Activated CD8-positive, alpha-beta memory T cell treated with anti-CD3 and anti-CD28 coated beads, Interleukin-2, amount 50 U/mL, for 4 hours (primary cell): Measurements from ENCODE around the gene GPR84.

ENCODE experiments used
- DNase-seq: peaks from one replicate; pipeline ENCODE4 v3.0.0-alpha.2; 2020

The GPR84 gene

GRCh38 chr12:54373649-54374561 lies 9.6 kb upstream of the GPR84 start:
- DNase-seq = no peak

- DNase-seq = no peak
These were observed 8.0 kb upstream of the GPR84 start for GRCh38 chr12:54372113-54372806.

GRCh38 chr12:54371328-54372112 lies 7.2 kb upstream of the GPR84 start:
- no peak for DNase-seq

GRCh38 chr12:54370171-54370730 lies 6.0 kb upstream of the GPR84 start:
- peak; percentile 43 for DNase-seq

GRCh38 chr12:54369597-54370131 lies 5.4 kb upstream of the GPR84 start:
- no peak for DNase-seq

- DNase-seq = peak; percentile 92
These were observed 4.7 kb upstream of the GPR84 start for GRCh38 chr12:54368709-54369596.

- DNase-seq = no peak
These were observed 3.9 kb upstream of the GPR84 start for GRCh38 chr12:54368025-54368708.

GRCh38 chr12:54363618-54364017 lies 668 bp downstream of the GPR84 start:
- no peak for DNase-seq

GRCh38 chr12:54363047-54363446 lies 1.2 kb downstream of the GPR84 start:
- no peak for DNase-seq

GRCh38 chr12:54360717-54361456 lies 3.4 kb downstream of the GPR84 start:
- peak; percentile 51 for DNase-seq

- no peak for DNase-seq
These were observed 4.4 kb downstream of the GPR84 start for GRCh38 chr12:54359762-54360351.

- DNase-seq = peak; percentile 87
These were observed 5.1 kb downstream of the GPR84 start for GRCh38 chr12:54358945-54359761.

- DNase-seq = peak; percentile 39
These were observed 5.9 kb downstream of the GPR84 start for GRCh38 chr12:54358191-54358944.

- no peak for DNase-seq
These were observed 6.6 kb downstream of the GPR84 start for GRCh38 chr12:54357506-54358190.

GRCh38 chr12:54356951-54357356 lies 7.3 kb downstream of the GPR84 start:
- DNase-seq = no peak

- DNase-seq = no peak
These were observed 8.1 kb downstream of the GPR84 start for GRCh38 chr12:54356228-54356627.

GRCh38 chr12:54355104-54355815 lies 9.0 kb downstream of the GPR84 start:
- no peak for DNase-seq
